Stimulated activated CD8-positive, alpha-beta memory T cell treated with anti-CD3 and anti-CD28 coated beads, Interleukin-12 subunit alpha, Interleukin-12 subunit beta, amount 100 ng/mL, for 4 hours (primary cell): Measurements from ENCODE around the gene STARD8.

Experiments used
- DNase-seq: peaks from one replicate; pipeline ENCODE4 v3.0.0-alpha.2; 2020; ENCODE audit warnings: low read depth

The STARD8 gene

DNA sequence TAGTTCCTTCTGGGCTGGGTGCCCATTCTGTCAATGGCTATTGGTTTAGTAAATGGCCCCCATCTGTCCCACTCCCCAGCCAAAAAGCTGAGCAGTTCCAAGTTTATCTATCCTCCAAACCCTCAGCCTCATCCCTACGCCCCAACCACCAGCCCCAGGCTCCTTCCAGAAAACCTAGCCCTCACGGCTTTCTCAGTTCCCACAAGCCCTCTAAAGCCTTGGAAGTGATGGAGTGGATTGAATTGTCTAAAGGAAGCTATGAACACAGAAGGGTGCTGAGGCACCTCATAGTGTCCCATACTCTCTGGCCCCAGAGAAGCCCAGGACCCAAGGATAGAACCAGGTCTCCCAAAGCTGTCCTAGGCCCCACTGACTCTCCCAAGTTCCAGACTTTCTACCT, 105.8 kb downstream of the STARD8 start:
- no peak for DNase-seq

DNA sequence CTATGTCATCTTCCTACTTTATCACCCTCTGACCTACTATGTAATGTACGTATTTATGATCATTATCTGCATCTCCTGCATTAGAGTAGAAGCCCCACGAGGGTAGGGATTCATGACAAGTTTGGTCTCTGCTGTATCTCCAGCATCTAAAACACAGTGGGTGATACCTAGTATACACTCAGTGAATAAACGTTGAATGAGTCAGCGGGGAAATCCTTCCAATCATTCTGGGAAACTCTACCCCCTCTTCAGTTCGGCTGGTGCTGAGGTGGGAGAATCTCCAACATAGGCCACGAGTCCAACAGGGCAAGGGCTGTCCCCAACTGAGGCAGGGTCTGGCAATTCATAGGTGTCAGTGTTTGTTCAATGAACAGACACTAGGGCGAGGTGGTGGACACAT, 106.9 kb downstream of the STARD8 start:
- no peak for DNase-seq

DNA sequence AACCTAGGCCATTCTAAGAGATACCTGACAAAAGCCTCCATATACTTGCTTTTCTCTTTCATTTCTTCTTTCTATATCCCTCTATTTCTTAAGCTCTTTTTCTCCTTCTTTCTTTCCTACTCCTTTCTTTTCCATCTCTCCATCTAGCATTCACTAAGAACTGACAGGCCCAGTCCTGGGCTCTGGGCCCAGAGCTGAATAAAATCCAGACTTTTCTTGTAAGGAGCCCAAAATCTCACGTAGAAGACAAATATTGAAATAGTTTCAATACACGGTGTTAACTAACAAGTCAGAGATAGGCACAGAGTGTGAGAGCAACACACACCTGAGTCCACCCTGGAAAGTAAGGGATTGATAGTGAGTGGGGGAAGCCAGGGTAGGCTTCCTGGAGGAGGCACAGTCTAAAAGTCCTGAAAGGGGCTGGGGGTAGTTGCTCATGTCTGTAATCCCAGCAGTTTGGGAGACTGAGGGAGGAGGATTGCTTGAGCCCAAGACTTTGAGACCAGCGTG, 108.2 kb downstream of the STARD8 start:
- DNase-seq: no peak

DNA sequence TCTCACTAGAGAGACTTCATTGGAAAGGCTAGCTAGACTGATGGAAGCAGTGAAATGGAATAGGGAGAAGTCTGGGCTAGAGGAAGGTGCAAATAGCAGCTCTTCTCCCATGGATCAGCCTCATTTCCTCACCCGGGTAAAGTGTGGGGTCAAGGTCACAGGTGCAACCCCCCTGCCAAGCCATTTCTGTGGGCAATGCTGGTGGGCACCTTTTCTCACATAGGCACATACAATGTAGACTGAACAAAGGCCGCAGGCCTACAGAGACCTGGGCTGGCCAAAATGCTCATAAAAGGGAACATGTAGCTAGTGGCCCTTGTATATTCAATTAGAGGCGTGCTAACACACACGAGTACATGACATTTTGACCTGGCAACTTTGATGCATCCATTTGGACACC, 109.9 kb downstream of the STARD8 start:
- DNase-seq: no peak

DNA sequence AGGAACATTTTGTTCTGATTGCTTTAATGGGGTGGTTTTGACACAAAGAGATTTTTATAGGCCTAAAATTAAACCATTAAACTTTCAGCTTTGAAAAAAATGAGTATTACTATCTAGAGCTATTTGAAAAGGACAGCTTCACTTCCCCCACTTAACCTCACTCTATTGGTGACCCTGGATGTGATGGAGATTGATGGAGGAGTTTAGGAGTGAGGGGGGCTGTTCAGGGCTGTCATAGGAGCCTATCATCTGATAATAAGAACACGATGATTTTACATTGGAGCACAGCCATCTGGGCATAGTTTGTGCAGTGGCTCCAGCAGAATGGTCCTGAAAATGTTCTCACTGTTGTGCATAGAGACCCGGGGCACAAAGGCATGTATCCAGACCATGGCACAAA, 110.3 kb downstream of the STARD8 start:
- DNase-seq: no peak

DNA sequence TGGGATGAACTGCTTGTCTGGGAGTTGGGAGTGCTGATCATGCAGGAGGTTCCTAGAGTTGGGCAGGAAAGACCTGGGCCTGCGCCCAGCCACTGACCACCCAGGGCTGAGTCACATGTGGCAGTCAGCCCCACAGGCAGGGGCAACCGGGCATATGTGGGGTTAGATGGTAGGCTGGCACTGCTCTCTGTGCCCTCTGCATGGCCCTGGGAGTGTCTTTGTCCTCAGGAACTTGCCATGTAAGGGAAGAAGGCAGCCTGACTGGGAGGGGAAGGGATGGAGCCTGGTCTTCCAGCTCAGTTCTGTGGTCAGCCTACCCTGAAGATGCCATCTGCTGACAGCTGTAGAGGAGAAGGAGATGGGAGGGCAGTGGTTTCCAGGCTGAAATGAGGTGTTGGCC, 111.2 kb downstream of the STARD8 start:
- no peak for DNase-seq

DNA sequence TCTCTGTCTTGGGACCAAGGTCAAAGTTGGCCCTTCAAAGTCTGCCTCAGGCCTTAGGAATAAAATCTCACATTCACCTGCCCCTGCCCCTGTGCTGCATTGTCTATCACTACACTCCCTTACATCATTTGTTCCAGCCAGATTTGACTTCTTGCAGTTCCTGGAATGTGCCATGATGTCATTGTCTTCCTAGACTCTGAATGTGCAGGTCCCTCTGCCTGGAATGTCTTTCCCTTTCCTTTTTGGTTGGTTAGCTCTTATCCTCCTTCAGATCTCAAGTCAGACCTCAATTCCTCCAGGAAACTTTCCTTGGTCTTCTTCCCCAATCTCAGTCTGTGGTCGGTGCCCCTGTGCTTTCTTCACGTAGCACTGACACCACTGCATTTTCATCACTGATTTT, 113.6 kb downstream of the STARD8 start:
- DNase-seq: no peak

DNA sequence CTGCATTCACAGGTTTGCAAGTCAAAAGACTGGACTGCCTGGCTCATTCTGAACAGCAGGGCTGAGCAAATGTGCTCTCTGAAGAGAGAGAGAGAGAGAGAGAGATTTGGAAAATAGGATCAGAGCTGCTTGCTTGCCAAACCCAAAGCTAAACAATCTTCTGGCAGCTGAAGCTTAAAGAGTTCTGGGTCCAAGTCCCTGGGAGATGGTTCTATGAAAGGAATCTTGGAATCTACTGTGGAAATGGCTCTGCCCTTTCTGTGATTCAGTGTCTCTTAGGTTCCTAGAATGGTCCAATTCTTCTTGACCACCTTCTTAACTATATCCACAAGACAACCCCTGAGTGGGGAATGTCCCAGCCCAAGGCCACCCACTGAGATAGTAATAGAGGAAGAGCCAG, 115.3 kb downstream of the STARD8 start:
- no peak for DNase-seq

DNA sequence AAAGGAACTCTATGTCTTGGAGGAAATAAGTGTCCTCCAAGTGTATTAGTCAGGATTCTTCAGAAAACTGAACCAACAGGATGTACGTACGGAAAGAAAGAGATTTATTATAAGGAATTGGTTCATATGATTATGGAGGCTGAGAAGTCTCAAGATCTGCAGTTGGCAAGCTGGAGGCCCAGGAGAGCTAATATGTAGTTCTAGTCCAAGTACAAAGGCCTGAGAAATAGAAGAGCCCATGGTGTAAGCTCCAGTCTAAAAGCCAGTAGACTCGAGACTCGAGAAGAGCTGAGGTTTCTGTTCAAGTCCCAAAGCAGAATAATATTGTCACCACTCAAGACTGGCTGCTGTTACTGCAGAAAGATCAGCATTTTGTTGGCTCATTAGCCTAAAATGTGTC, 116.0 kb downstream of the STARD8 start:
- no peak for DNase-seq
